ENCODE measurements around the gene PLCL1. TPM values are rescaled to one million over a fixed set of nuclear protein-coding genes. Genes with fewer than 3 reads are reported as not detected.

PLCL1 gene
- total RNA-seq, 4 donors from 2014 or later, result 1.0 to 3.7 (median 2.6) TPM

DNA sequence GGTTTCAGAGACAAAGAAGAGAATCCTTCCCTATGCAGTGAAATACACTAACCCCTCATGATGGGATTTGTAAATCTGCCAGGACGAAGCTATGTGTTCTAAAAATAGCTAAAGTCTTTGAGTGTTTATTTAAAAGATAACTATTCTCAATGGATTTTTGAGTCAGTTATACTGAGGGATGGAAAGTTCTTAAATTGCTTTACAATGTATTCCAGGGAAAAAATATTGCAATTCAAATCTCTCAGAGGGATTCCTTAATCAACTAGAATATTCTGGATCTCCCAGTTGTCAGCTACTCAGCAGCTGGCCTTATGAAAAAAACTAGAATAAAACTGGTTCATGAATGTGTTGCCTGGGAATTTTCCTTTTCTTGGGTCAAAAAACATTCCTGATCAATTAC, 312.4 kb downstream of the PLCL1 start:
- intact Hi-C loops (cut with DNase I; ENCODE audit: low total_unique reads), result no loop called here
- DNase-seq (ENCODE audit: low spot score in 2 of 2), result no peak
- H3K4me3 ChIP-seq (ENCODE audit: low read depth, poor library complexity, severe bottlenecking), result no peak overlapping the region
- no peak for TF ChIP-seq POLR2A (IDR thresholded peaks at IDR 0.05)
- TF ChIP-seq, protein P1, sequence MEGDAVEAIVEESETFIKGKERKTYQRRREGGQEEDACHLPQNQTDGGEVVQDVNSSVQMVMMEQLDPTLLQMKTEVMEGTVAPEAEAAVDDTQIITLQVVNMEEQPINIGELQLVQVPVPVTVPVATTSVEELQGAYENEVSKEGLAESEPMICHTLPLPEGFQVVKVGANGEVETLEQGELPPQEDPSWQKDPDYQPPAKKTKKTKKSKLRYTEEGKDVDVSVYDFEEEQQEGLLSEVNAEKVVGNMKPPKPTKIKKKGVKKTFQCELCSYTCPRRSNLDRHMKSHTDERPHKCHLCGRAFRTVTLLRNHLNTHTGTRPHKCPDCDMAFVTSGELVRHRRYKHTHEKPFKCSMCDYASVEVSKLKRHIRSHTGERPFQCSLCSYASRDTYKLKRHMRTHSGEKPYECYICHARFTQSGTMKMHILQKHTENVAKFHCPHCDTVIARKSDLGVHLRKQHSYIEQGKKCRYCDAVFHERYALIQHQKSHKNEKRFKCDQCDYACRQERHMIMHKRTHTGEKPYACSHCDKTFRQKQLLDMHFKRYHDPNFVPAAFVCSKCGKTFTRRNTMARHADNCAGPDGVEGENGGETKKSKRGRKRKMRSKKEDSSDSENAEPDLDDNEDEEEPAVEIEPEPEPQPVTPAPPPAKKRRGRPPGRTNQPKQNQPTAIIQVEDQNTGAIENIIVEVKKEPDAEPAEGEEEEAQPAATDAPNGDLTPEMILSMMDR (IDR thresholded peaks at IDR 0.05), result no peak
- WGBS, 2 donors, result 61 to 66% methylated on average over 1 of the region's 1 CpG

DNA sequence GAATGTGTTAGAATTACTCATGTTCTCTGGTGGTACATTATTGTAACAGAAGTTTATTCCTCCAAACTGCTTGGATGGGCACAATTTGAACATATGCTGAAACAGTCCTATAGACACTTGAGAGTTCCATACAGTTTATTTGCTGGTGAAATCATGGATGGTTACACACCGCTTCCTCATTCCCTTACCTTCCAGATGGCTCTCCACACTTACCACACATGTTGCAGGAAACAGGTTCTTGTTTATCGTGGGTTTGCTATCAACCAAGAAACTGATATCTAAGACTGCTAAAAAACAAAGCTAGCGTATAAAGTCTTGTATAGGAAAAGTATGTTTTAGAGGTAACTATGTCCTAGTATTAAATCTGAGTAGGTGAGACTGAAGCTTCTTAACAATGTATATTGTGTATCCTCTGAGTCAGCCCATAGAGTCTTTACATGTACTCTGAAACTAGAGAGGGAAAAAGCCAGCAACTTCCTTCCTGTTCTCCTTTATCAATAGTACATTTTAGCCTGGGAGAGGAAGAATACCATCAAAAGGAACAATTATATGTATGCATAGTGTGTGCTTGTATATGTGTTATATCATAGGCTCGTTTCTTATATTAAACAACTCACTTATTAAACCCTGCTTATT, 313.1 kb downstream of the PLCL1 start:
- 83 to 92% methylated on average over 4 of the region's 4 CpGs for WGBS, 2 donors
- TF ChIP-seq POLR2A (IDR thresholded peaks at IDR 0.05), result no peak
- TF ChIP-seq, protein P1 (IDR thresholded peaks at IDR 0.05), result no peak
- intact Hi-C loops (cut with DNase I; ENCODE audit: low total_unique reads), result no loop called here

DNA sequence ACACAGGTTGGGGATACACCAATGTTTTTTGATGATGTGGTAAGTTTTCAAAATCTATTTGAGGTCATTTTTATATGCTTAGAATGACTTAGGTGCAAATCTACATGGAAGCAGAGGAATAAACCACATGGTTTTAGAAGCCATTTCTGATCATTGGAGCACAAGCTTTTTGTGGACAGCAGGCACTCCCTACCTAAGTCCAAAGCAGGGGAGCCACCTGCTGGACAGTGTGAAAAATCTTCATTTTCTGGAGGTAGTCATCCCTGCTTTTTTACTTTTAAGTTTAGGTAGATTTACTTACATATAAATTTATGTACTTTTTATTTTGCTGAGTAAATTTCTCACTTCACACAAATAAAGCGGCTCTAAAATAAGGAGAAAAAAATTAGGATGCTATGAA, 323.2 kb downstream of the PLCL1 start:
- intact Hi-C loops (cut with DNase I; ENCODE audit: low total_unique reads), result loop anchor here (10.0 kb wide), 1 partner anchor 313 kb away; no protein-coding TSS in a partner anchor
- no peak overlapping the region for H3K4me3 ChIP-seq (ENCODE audit: low read depth, poor library complexity, severe bottlenecking)
- TF ChIP-seq, protein P1 (IDR thresholded peaks at IDR 0.05), result no peak
- no peak for TF ChIP-seq POLR2A (IDR thresholded peaks at IDR 0.05)
- 68 to 90% methylated on average over 1 of the region's 1 CpG for WGBS, 2 donors
- DNase-seq (ENCODE audit: low spot score in 2 of 2), result no peak

More for the DNA sequence above, 313.1 kb downstream of the PLCL1 start:
- DNase-seq (ENCODE audit: low spot score in 2 of 2), result no peak
- H3K4me3 ChIP-seq (ENCODE audit: low read depth, poor library complexity, severe bottlenecking), result no peak overlapping the region

DNA sequence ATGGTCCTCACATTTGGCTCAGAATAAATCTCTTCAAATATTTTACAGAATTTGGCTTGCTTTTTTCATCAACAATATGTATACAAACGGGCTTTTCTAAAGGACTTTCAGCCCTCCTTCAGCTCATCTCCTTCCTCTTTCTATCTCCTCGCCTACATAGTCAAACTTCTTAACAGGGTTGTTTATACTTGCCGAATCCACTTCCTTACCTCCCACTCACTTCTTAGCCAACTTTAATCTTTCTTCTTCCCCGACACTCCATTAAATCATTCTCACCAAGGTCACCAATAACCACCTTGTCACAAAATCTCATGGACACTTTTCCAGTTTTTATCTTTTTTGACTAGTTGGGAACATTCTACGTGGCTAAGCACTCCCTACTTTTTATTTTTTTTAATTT, 325.2 kb downstream of the PLCL1 start:
- intact Hi-C loops (cut with DNase I; ENCODE audit: low total_unique reads), result loop anchor here (10.0 kb wide), 1 partner anchor 315 kb away; no protein-coding TSS in a partner anchor
- H3K4me3 ChIP-seq (ENCODE audit: low read depth, poor library complexity, severe bottlenecking), result no peak overlapping the region
- TF ChIP-seq, protein P1 (IDR thresholded peaks at IDR 0.05), result no peak
- TF ChIP-seq POLR2A (IDR thresholded peaks at IDR 0.05), result no peak
- 83 to 85% methylated on average over 5 of the region's 5 CpGs for WGBS, 2 donors
- no peak for DNase-seq (ENCODE audit: low spot score in 2 of 2)

DNA sequence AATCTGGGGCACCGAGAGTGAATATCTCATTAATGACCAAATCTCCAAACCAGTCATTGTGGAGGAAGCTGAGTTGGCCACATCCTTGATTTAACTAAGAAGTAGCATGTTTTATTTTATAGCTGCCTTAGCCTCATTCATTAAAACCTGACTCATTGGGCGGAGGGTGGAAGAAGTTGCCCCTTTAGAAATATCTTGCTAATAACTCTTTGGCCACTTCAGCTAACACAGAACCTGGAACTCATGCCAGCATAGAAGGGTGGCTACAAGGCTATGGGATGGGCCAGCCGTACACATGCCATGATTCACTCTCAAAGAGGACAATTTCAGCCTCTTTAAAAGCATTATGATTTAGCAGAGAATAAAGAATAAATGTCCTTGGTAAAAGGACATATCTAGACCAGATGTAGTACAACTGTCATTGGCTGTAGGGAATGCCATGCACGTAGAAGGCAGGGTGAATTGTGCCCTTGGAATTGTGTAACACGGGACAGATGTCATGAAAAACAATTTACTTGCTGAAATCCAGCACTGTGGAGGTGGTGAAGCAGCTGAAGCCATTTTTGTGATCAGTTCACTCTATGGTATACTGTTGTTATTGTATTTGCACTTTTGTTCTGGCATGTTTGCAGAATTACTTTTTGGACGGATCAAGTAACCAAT, 330.0 kb downstream of the PLCL1 start:
- 68 to 70% methylated on average over 6 of the region's 6 CpGs for WGBS, 2 donors
- no peak for TF ChIP-seq POLR2A (IDR thresholded peaks at IDR 0.05)
- TF ChIP-seq, protein P1 (IDR thresholded peaks at IDR 0.05), result no peak
- intact Hi-C loops (cut with DNase I; ENCODE audit: low total_unique reads), result no loop called here
- H3K4me3 ChIP-seq (ENCODE audit: low read depth, poor library complexity, severe bottlenecking), result no peak overlapping the region
- DNase-seq (ENCODE audit: low spot score in 2 of 2), result no peak

Measured in lower leg skin (tissue), 4 donors.